ENCODE measurements around the gene ALX4. TPM values are rescaled to one million over a fixed set of nuclear protein-coding genes. Genes with fewer than 3 reads are reported as not detected.
A peak's percentile ranks its signal among the peaks of the same experiment; 100 is the strongest.

Gene ALX4
- total and polyA plus RNA-seq, 9 of the 15 experiments (the other 6 are each of a cell fraction or from before 2014, with no cell fraction given), result 0.07 to 1.2 (median 0.33) TPM

DNA sequence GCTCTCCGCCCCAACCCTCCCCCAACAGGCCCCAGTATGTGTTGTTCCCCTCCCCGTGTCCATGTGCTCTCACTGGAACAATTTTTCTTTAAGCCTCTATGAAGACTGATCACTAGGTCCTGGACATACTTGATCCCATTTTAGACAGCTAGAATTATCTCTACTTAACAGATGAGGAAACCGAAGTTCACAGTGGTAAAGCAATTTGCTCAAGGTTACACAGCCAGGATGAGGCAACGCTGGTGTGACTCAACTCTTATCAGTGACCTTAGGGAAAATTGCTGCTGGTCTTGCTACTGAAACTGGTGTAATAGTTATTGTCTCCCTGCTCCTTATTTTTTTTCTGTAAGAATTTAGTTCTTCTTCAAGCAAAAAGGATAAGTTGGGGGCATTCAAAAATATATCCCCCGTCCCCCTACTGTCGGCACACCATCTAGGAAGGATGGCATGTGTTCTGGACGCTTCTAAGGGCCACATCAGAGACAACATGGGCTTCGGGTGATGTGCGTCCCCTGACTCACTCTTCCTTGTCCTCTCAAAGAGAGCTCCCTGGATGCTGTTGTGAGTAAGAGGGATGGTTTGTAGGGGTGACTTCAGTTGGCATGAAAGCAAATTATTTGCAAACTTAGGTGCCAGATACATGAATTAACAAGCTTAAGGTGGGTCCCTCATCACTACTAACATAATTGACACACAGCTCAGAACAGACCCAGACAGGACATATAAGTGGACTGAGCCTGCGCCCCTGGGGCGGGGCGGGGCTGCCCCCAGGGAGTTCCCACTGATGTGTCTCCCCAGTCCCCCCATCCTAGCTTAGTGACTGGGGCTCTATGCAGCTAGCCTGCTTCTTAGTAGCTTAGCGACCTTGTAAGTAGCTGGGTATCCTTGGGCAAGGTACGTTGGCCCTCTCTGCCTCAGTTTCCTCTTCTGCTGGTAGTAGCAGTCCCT is 23.6 kb upstream of the ALX4 start (continued):
- TF ChIP-seq SMAD3 (CRISPR knock-in tag; conservative IDR thresholded peaks at IDR 0.05), result 0 out of 2 replicates have a peak, but pooled peaks have one; percentile 33
- TF ChIP-seq ZNF24 (IDR thresholded peaks at IDR 0.05), result peak; percentile 44; the same call in 1 of the 2 replicates
- no peak for TF ChIP-seq RBM22 (IDR thresholded peaks at IDR 0.05; ENCODE audit: low read depth, low read length, poor library complexity, severe bottlenecking)
- peak in 1 of 2 experiments; percentile 41; a peak in 1 of 4 replicates for TF ChIP-seq TEAD1 (CRISPR knock-in tag; IDR thresholded peaks at IDR 0.05)
- no peak for TF ChIP-seq CHD4 (IDR thresholded peaks at IDR 0.05; ENCODE audit: insufficient read depth, insufficient replicate concordance, low read depth, low read length, poor library complexity, severe bottlenecking)
- TF ChIP-seq ZNF316 (IDR thresholded peaks at IDR 0.05), result no peak
- TF ChIP-seq, protein P1, sequence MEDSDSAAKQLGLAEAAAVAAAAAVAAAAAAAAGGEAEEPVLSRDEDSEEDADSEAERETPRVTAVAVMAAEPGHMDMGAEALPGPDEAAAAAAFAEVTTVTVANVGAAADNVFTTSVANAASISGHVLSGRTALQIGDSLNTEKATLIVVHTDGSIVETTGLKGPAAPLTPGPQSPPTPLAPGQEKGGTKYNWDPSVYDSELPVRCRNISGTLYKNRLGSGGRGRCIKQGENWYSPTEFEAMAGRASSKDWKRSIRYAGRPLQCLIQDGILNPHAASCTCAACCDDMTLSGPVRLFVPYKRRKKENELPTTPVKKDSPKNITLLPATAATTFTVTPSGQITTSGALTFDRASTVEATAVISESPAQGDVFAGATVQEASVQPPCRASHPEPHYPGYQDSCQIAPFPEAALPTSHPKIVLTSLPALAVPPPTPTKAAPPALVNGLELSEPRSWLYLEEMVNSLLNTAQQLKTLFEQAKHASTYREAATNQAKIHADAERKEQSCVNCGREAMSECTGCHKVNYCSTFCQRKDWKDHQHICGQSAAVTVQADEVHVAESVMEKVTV (CRISPR knock-in tag; IDR thresholded peaks at IDR 0.05), result 0 out of 2 replicates have a peak, but pooled peaks have one; percentile 18
- TF ChIP-seq ZNF830 (CRISPR knock-in tag; IDR thresholded peaks at IDR 0.05), result no peak
- TF ChIP-seq, protein P2, sequence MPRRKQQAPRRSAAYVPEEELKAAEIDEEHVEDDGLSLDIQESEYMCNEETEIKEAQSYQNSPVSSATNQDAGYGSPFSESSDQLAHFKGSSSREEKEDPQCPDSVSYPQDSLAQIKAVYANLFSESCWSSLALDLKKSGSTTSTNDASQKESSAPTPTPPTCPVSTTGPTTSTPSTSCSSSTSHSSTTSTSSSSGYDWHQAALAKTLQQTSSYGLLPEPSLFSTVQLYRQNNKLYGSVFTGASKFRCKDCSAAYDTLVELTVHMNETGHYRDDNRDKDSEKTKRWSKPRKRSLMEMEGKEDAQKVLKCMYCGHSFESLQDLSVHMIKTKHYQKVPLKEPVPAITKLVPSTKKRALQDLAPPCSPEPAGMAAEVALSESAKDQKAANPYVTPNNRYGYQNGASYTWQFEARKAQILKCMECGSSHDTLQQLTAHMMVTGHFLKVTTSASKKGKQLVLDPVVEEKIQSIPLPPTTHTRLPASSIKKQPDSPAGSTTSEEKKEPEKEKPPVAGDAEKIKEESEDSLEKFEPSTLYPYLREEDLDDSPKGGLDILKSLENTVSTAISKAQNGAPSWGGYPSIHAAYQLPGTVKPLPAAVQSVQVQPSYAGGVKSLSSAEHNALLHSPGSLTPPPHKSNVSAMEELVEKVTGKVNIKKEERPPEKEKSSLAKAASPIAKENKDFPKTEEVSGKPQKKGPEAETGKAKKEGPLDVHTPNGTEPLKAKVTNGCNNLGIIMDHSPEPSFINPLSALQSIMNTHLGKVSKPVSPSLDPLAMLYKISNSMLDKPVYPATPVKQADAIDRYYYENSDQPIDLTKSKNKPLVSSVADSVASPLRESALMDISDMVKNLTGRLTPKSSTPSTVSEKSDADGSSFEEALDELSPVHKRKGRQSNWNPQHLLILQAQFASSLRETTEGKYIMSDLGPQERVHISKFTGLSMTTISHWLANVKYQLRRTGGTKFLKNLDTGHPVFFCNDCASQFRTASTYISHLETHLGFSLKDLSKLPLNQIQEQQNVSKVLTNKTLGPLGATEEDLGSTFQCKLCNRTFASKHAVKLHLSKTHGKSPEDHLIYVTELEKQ (CRISPR knock-in tag; IDR thresholded peaks at IDR 0.05), result no peak
- TF ChIP-seq, protein P3, sequence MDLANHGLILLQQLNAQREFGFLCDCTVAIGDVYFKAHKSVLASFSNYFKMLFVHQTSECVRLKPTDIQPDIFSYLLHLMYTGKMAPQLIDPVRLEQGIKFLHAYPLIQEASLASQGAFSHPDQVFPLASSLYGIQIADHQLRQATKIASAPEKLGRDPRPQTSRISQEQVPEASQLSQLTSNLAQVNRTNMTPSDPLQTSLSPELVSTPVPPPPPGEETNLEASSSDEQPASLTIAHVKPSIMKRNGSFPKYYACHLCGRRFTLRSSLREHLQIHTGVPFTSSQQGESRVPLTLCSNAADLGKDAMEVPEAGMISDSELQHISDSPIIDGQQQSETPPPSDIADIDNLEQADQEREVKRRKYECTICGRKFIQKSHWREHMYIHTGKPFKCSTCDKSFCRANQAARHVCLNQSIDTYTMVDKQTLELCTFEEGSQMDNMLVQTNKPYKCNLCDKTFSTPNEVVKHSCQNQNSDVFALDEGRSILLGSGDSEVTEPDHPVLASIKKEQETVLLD (IDR thresholded peaks at IDR 0.05), result peak; percentile 53; the same call in 1 of the 2 replicates
- TF ChIP-seq, protein P4, sequence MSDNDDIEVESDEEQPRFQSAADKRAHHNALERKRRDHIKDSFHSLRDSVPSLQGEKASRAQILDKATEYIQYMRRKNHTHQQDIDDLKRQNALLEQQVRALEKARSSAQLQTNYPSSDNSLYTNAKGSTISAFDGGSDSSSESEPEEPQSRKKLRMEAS (CRISPR knock-in tag; IDR thresholded peaks at IDR 0.05), result peak; percentile 41; the same call in 1 of the 2 replicates
- no peak for TF ChIP-seq POU5F1 (IDR thresholded peaks at IDR 0.05; ENCODE audit: borderline replicate concordance, low read depth, low read length, partially characterized antibody)
- TF ChIP-seq JUND (IDR thresholded peaks at IDR 0.05; ENCODE audit: borderline replicate concordance, low read depth, low read length), result peak; percentile 99
- TF ChIP-seq JUND (tag; IDR thresholded peaks at IDR 0.05; ENCODE audit: borderline replicate concordance, low read depth, low read length), result peak; percentile 98
- peak; percentile 22; the same call in 1 of the 2 replicates for TF ChIP-seq MAFF (IDR thresholded peaks at IDR 0.05; ENCODE audit: low read length)
- peak; percentile 66; the same call in 1 of the 2 replicates for TF ChIP-seq ZKSCAN1 (IDR thresholded peaks at IDR 0.05; ENCODE audit: low read depth, low read length)
- TF ChIP-seq DPF2 (IDR thresholded peaks at IDR 0.05), result peak; percentile 99
- no peak for TF ChIP-seq TSC22D4 (tag; IDR thresholded peaks at IDR 0.05)
- TF ChIP-seq, protein P5, sequence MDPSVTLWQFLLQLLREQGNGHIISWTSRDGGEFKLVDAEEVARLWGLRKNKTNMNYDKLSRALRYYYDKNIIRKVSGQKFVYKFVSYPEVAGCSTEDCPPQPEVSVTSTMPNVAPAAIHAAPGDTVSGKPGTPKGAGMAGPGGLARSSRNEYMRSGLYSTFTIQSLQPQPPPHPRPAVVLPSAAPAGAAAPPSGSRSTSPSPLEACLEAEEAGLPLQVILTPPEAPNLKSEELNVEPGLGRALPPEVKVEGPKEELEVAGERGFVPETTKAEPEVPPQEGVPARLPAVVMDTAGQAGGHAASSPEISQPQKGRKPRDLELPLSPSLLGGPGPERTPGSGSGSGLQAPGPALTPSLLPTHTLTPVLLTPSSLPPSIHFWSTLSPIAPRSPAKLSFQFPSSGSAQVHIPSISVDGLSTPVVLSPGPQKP (CRISPR knock-in tag; IDR thresholded peaks at IDR 0.05), result no peak
